GM23338 (cell line): ENCODE measurements around the gene RAB3IL1.

Experiments used
- CREB1 ChIP-seq: fragments of 250-450 bp; sonication (Bioruptor Pico); IDR thresholded peaks from 2 replicates; pipeline ENCODE4 v1.5.0; 2020; ENCODE audit warnings: low read depth, mild to moderate bottlenecking, moderate library complexity
- CTCF ChIP-seq, 2 experiments: fragments of 200-600 bp in 1 of 2; sonication (generic) in 1 of 2; conservative IDR thresholded peaks; 2 replicates each; pipeline versions ENCODE4 v1.5.1 to v1.6.1; 2016 to 2017; ENCODE audit warnings: antibody characterized with exemption in 2 of 2, low read depth in 2 of 2, mild to moderate bottlenecking in 2 of 2, moderate library complexity in 1 of 2
- EZH2 ChIP-seq: fragments of 200-600 bp; sonication (generic); IDR thresholded peaks from one replicate; pipeline ENCODE4 v1.8.0; 2017; ENCODE audit warnings: antibody characterized with exemption, mild to moderate bottlenecking, low read depth; ENCODE audit not compliant: unreplicated experiment
- EZH2phosphoT487 ChIP-seq: fragments of 200-600 bp; sonication (generic); IDR thresholded peaks from one replicate; pipeline ENCODE4 v1.8.1; 2018; ENCODE audit warnings: antibody characterized with exemption; ENCODE audit not compliant: unreplicated experiment
- JUNB ChIP-seq: IDR thresholded peaks from one replicate; pipeline ENCODE4 v1.6.1; 2016; ENCODE audit warnings: antibody characterized with exemption; ENCODE audit not compliant: unreplicated experiment
- NANOG ChIP-seq: IDR thresholded peaks from 2 replicates; pipeline ENCODE4 v1.6.1; 2016; ENCODE audit warnings: antibody characterized with exemption, borderline replicate concordance
- POLR2AphosphoS5 ChIP-seq: IDR thresholded peaks from 2 replicates; pipeline ENCODE4 v1.6.1; 2016; ENCODE audit warnings: antibody characterized with exemption, low read depth
- STAT1 ChIP-seq: IDR thresholded peaks from one replicate; pipeline ENCODE4 v1.6.1; 2016; ENCODE audit warnings: antibody characterized with exemption; ENCODE audit not compliant: unreplicated experiment
- ZNF114 ChIP-seq: fragments of 250-450 bp; sonication (Bioruptor Pico); IDR thresholded peaks from 2 replicates; pipeline ENCODE4 v1.5.0; 2020; ENCODE audit warnings: mild to moderate bottlenecking, moderate library complexity
- ZNF331 ChIP-seq: fragments of 250-450 bp; sonication (Bioruptor Pico); IDR thresholded peaks from 2 replicates; pipeline ENCODE4 v1.5.0; 2020; ENCODE audit warnings: low read depth, mild to moderate bottlenecking, moderate library complexity
- ZNF462 ChIP-seq: fragments of 250-450 bp; sonication (Bioruptor Pico); IDR thresholded peaks from 2 replicates; pipeline ENCODE4 v1.5.0; 2020; ENCODE audit warnings: mild to moderate bottlenecking, moderate library complexity
- TF ChIP-seq, protein P1 (sequence below): IDR thresholded peaks from 2 replicates; pipeline ENCODE4 v1.6.1; 2016; ENCODE audit warnings: antibody characterized with exemption
- TF ChIP-seq, protein P2 (sequence below): IDR thresholded peaks from one replicate; pipeline ENCODE4 v1.6.1; 2018; ENCODE audit warnings: antibody characterized with exemption; ENCODE audit not compliant: unreplicated experiment

DNA sequence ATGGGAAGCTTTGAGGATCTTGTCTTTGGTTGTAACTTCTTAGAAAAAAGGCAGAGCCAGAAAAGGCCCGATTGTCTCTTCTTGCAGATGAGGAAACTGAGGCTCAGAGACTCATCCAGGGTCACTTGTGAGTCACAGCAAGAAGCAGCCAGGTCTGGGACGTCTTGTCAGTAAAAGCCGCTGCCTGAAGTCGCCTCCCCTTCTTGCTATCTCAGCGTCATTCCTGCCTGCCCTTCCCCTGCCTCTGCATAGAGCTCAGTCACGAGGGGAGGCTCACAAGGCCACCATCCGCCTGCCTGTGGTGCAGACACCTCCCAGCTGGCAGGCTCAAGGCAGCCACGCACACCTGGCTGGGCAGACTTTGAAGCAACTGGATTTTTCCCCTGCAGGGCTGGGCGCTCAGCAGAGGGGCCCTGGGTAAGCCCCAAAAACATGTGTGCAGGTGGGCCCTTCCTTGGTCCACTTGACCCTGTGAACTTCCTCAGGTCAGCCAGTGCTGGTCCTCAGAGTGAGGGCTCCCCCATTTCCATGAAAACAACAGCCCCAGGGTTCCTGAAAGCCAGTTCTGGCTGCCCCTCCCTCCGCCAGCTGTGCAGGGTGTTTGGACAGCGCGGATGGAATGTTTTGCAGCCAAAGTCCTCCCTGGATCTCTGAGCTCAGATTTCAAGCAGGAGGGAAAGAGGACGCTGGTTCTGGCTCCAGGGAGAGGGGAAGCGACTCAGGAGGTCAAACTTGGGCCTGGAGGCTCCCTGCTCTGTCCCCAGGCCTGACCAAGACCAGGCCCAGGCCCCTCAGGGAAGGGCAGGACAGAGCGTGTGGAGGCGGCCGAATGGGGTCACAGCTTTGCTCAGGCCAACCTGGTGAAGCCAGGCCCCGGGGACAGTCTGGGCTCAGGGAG, 6.0 kb upstream of the RAB3IL1 start:
- no peak for TF ChIP-seq CTCF (conservative IDR thresholded peaks at IDR 0.05; ENCODE audit: low read depth in 2 of 2)
- no peak for TF ChIP-seq CREB1 (CRISPR knock-in tag)
- no peak for TF ChIP-seq EZH2phosphoT487
- TF ChIP-seq JUNB, result no peak
- TF ChIP-seq, protein P1, sequence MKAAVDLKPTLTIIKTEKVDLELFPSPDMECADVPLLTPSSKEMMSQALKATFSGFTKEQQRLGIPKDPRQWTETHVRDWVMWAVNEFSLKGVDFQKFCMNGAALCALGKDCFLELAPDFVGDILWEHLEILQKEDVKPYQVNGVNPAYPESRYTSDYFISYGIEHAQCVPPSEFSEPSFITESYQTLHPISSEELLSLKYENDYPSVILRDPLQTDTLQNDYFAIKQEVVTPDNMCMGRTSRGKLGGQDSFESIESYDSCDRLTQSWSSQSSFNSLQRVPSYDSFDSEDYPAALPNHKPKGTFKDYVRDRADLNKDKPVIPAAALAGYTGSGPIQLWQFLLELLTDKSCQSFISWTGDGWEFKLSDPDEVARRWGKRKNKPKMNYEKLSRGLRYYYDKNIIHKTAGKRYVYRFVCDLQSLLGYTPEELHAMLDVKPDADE, result no peak
- TF ChIP-seq, protein P2, sequence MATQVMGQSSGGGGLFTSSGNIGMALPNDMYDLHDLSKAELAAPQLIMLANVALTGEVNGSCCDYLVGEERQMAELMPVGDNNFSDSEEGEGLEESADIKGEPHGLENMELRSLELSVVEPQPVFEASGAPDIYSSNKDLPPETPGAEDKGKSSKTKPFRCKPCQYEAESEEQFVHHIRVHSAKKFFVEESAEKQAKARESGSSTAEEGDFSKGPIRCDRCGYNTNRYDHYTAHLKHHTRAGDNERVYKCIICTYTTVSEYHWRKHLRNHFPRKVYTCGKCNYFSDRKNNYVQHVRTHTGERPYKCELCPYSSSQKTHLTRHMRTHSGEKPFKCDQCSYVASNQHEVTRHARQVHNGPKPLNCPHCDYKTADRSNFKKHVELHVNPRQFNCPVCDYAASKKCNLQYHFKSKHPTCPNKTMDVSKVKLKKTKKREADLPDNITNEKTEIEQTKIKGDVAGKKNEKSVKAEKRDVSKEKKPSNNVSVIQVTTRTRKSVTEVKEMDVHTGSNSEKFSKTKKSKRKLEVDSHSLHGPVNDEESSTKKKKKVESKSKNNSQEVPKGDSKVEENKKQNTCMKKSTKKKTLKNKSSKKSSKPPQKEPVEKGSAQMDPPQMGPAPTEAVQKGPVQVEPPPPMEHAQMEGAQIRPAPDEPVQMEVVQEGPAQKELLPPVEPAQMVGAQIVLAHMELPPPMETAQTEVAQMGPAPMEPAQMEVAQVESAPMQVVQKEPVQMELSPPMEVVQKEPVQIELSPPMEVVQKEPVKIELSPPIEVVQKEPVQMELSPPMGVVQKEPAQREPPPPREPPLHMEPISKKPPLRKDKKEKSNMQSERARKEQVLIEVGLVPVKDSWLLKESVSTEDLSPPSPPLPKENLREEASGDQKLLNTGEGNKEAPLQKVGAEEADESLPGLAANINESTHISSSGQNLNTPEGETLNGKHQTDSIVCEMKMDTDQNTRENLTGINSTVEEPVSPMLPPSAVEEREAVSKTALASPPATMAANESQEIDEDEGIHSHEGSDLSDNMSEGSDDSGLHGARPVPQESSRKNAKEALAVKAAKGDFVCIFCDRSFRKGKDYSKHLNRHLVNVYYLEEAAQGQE, result peak; percentile 27
- TF ChIP-seq NANOG, result no peak
- no peak for TF ChIP-seq POLR2AphosphoS5
- TF ChIP-seq EZH2, result no peak
- no peak for TF ChIP-seq ZNF331 (CRISPR knock-in tag)
- TF ChIP-seq STAT1, result no peak
- TF ChIP-seq ZNF462 (CRISPR knock-in tag), result peak; percentile 34; the same call in 1 of the 2 replicates
- TF ChIP-seq ZNF114, result no peak
